Measurements from ENCODE around the gene C16orf95. TPM values are rescaled to one million over a fixed set of nuclear protein-coding genes. Genes with fewer than 3 reads are reported as not detected.

The C16orf95 gene
- polyA plus RNA-seq, 1 donor from 2014 or later: 5.9 TPM

- no peaks in the 10 kb centered on the region for H3K79me2 ChIP-seq (replicated peaks; ENCODE audit: insufficient read depth, low read length)
- no peaks in the 10 kb centered on the region for H3K27me3 ChIP-seq (ENCODE audit: insufficient read depth, low read depth, low read length)
- H4K20me1 ChIP-seq (ENCODE audit: insufficient read depth): no peaks in the 10 kb centered on the region
- H3K9ac ChIP-seq (ENCODE audit: low read length): no peak overlapping the region
- H3F3A ChIP-seq (ENCODE audit: insufficient read depth, low read length, poor library complexity, severe bottlenecking): no peaks in the 10 kb centered on the region
- H2AFZ ChIP-seq (ENCODE audit: low read depth, low read length): no peak overlapping the region
- no peak for TF ChIP-seq EZH2 (IDR thresholded peaks at IDR 0.05; ENCODE audit: borderline replicate concordance, insufficient read depth, low read length, poor library complexity, severe bottlenecking)
- no peak for TF ChIP-seq TAF1 (IDR thresholded peaks at IDR 0.05; ENCODE audit: low read depth)
- TF ChIP-seq SMC3 (conservative IDR thresholded peaks at IDR 0.05; ENCODE audit: poor library complexity): no peak
- TF ChIP-seq MXI1 (conservative IDR thresholded peaks at IDR 0.05; ENCODE audit: poor library complexity, severe bottlenecking): no peak
- no peak for TF ChIP-seq RAD21 (conservative IDR thresholded peaks at IDR 0.05)
- no peak for TF ChIP-seq EP300 (conservative IDR thresholded peaks at IDR 0.05; ENCODE audit: poor library complexity, severe bottlenecking)
- no peak for TF ChIP-seq CTCF (IDR thresholded peaks at IDR 0.05; ENCODE audit: poor library complexity, severe bottlenecking)
- no peak for TF ChIP-seq POLR2AphosphoS5 (IDR thresholded peaks at IDR 0.05)
- TF ChIP-seq REST (IDR thresholded peaks at IDR 0.05; ENCODE audit: borderline replicate concordance): no peak
- no peak overlapping the region for H3K27ac ChIP-seq (ENCODE audit: low read length)
- H3K36me3 ChIP-seq (ENCODE audit: insufficient read depth, low read length): no peaks in the 10 kb centered on the region
- no peaks in the 10 kb centered on the region for H3K9me2 ChIP-seq (ENCODE audit: insufficient read depth, low read length)
- no peaks in the 10 kb centered on the region for H3K9me3 ChIP-seq (ENCODE audit: low read length)
- no peak overlapping the region for H3K4me2 ChIP-seq (ENCODE audit: low read length)
- no peak overlapping the region for H3K4me3 ChIP-seq (ENCODE audit: low read length)
Observed at GRCh38 chr16:87328846-87329245, 11.7 kb upstream of the C16orf95 start.

- Histone ChIP-seq H3F3A (ENCODE audit: insufficient read depth, low read length, poor library complexity, severe bottlenecking) (no peaks in the 10 kb centered on the region), H3K9me2 (ENCODE audit: insufficient read depth, low read length) (no peaks in the 10 kb centered on the region), H3K79me2 (replicated peaks; ENCODE audit: insufficient read depth, low read length) (no peaks in the 10 kb centered on the region), H3K27me3 (ENCODE audit: insufficient read depth, low read depth, low read length) (no peaks in the 10 kb centered on the region), H3K9me3 (ENCODE audit: low read length) (no peaks in the 10 kb centered on the region), H3K4me3 (ENCODE audit: low read length) (no peak overlapping the region), H3K4me2 (ENCODE audit: low read length) (no peak overlapping the region), H4K20me1 (ENCODE audit: insufficient read depth) (no peaks in the 10 kb centered on the region), H2AFZ (ENCODE audit: low read depth, low read length) (no peak overlapping the region), H3K9ac (ENCODE audit: low read length) (no peak overlapping the region), H3K27ac (ENCODE audit: low read length) (no peak overlapping the region), H3K36me3 (ENCODE audit: insufficient read depth, low read length) (no peaks in the 10 kb centered on the region)
- TF ChIP-seq RAD21 (conservative IDR thresholded peaks at IDR 0.05) (no peak), EZH2 (IDR thresholded peaks at IDR 0.05; ENCODE audit: borderline replicate concordance, insufficient read depth, low read length, poor library complexity, severe bottlenecking) (no peak), CTCF (IDR thresholded peaks at IDR 0.05; ENCODE audit: poor library complexity, severe bottlenecking) (no peak), EP300 (conservative IDR thresholded peaks at IDR 0.05; ENCODE audit: poor library complexity, severe bottlenecking) (no peak), SMC3 (conservative IDR thresholded peaks at IDR 0.05; ENCODE audit: poor library complexity) (no peak), POLR2AphosphoS5 (IDR thresholded peaks at IDR 0.05) (no peak), MXI1 (conservative IDR thresholded peaks at IDR 0.05; ENCODE audit: poor library complexity, severe bottlenecking) (no peak), TAF1 (IDR thresholded peaks at IDR 0.05; ENCODE audit: low read depth) (no peak), REST (IDR thresholded peaks at IDR 0.05; ENCODE audit: borderline replicate concordance) (no peak)
Observed at GRCh38 chr16:87327798-87328495, 10.8 kb upstream of the C16orf95 start.

Measured in neural cell (in vitro differentiated cells).